Caco-2 (cell line): ENCODE measurements around the gene FOXD2. TPM values are rescaled to one million over a fixed set of nuclear protein-coding genes. Genes with fewer than 3 reads are reported as not detected.

Experiments
- BruUV-seq: library from RNA; stranded (reverse); fragments of 400-500 nt; replicated peaks from 2 replicates; lab custom pipeline; 2021; lab: Mats Ljungman, UMichigan
- CTCF ChIA-PET: fragments of 300-600 bp; sonication (Branson Sonifier 250); formaldehyde crosslinking; loops from one replicate; lab custom pipeline; 2022; ENCODE audit warnings: antibody characterized with exemption; lab: Charles Lee
- POLR2A ChIA-PET: fragments of 300-600 bp; sonication (Branson Sonifier 250); formaldehyde crosslinking; loops from one replicate; lab custom pipeline; 2022; ENCODE audit warnings: antibody characterized with exemption; lab: Charles Lee
- DNase-seq, 2 experiments: peaks; one replicate each; pipeline versions ENCODE4 v3.0.0 to v3.0.0-alpha.2; 2020 to 2022
- H3K27me3 ChIP-seq: replicated peaks from 2 replicates; pipeline ENCODE4 v1.6.0; 2011; ENCODE audit warnings: low read length; ENCODE audit not compliant: control insufficient read depth, insufficient read depth
- H3K36me3 ChIP-seq: 2 replicates; pipeline ENCODE4 v1.5.1; 2011; ENCODE audit warnings: low read length; ENCODE audit not compliant: control insufficient read depth, insufficient read depth
- H3K4me1 ChIP-seq: fragments of 250-450 bp; sonication (Bioruptor Pico); 2 replicates; pipeline ENCODE4 v1.5.1; 2020; ENCODE audit warnings: mild to moderate bottlenecking
- H3K4me3 ChIP-seq: 2 replicates; pipeline ENCODE4 v1.5.1; 2011; ENCODE audit warnings: low read depth, mild to moderate bottlenecking, control low read depth, low read length
- H3K9me3 ChIP-seq: fragments of 250-450 bp; sonication (Bioruptor Pico); 2 replicates; pipeline ENCODE4 v1.5.1; 2020; ENCODE audit warnings: mild to moderate bottlenecking, moderate library complexity
- H3K27ac Mint-ChIP-seq: one replicate; pipeline ENCODE4 v1.8.0; 2022; ENCODE audit warnings: mixed read lengths; ENCODE audit not compliant: unreplicated experiment
- H3K27me3 Mint-ChIP-seq: one replicate; pipeline ENCODE4 v1.8.0; 2022; ENCODE audit warnings: mixed read lengths; ENCODE audit not compliant: insufficient read depth, unreplicated experiment
- H3K36me3 Mint-ChIP-seq: one replicate; pipeline ENCODE4 v1.8.0; 2022; ENCODE audit warnings: mild to moderate bottlenecking, mixed read lengths; ENCODE audit not compliant: insufficient read depth, unreplicated experiment
- H3K4me1 Mint-ChIP-seq: one replicate; pipeline ENCODE4 v1.8.0; 2022; ENCODE audit warnings: low read depth, mixed read lengths; ENCODE audit not compliant: unreplicated experiment
- H3K4me3 Mint-ChIP-seq: one replicate; pipeline ENCODE4 v1.8.0; 2022; ENCODE audit warnings: mild to moderate bottlenecking, moderate library complexity, mixed read lengths; ENCODE audit not compliant: unreplicated experiment
- H3K9me3 Mint-ChIP-seq: one replicate; pipeline ENCODE4 v1.8.0; 2022; ENCODE audit warnings: mixed read lengths; ENCODE audit not compliant: unreplicated experiment
- CTCF ChIP-seq, 2 experiments: fragments of 200-600 bp in 1 of 2; IDR thresholded peaks; 1 replicate in 1 of 2; 2 replicates in 1 of 2; pipeline versions ENCODE4 v1.5.1 to v1.8.0; 2011 to 2022; ENCODE audit warnings: antibody characterized with exemption in 1 of 2, control low read depth in 1 of 2, inconsistent platforms in 1 of 2, low read depth in 1 of 2, low read length in 1 of 2, mild to moderate bottlenecking in 1 of 2, moderate library complexity in 1 of 2; ENCODE audit not compliant: insufficient read depth in 1 of 2, severe bottlenecking in 1 of 2, unreplicated experiment in 1 of 2
- intact Hi-C: fragments of 100-400 bp; cut with micrococcal nuclease; formaldehyde crosslinking; loops from one replicate; pipeline ENCODE4 v1.10.0; 2022; ENCODE audit not compliant: unreplicated experiment
- total RNA-seq: library from RNA; stranded (reverse); gene quantifications from 2 replicates; pipeline ENCODE4 v1.2.3, GENCODE V29; 2022

FOXD2 gene
- total RNA-seq, 1 experiment from 2014 or later, result 4.6 TPM

DNA sequence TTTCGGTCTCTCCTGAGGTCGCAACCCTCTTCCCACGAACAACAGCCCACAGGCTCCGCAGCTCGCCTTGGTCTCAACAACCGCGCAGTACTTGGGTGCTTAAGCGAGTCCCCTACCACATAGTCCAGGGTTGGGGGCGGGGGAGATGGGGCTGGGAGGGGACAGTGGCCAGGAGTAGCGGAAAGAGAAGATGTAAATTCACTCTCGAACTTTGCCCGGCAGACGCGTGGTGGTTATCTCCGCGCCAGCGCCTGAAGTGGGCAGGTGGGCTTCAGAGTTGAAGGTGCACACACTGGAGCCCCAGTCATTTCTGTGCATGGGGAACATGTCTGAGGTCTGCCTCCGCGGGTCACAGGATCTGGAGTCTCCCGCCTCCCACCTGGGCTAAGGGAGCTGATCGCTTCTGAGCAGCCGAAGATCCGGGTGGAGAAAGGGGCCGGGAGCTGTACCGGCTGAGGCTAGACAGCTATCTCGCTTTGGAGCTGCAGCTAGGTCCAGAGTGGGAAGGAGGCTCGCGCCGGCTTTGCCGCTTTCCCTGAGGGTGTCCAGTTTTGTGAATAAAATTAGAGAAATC, 4.3 kb upstream of the FOXD2 start:
- ChIA-PET CTCF (no interaction called here), POLR2A (no interaction called here)
- Histone ChIP-seq H3K27me3 (no peaks in the 10 kb centered on the region), H3K4me1 (no peaks in the 10 kb centered on the region), H3K4me3 (no peak overlapping the region), H3K9me3 (no peaks in the 10 kb centered on the region), H3K36me3 (no peaks in the 10 kb centered on the region)
- Mint-ChIP-seq H3K27me3 (no peaks in the 10 kb centered on the region), H3K36me3 (peaks cover 8% of the 10 kb centered on the region), H3K4me1 (peaks cover 6% of the 10 kb centered on the region), H3K27ac (no peak overlapping the region), H3K9me3 (no peaks in the 10 kb centered on the region), H3K4me3 (no peak overlapping the region)
- intact Hi-C loops, result no loop called here
- no peak for TF ChIP-seq CTCF (IDR thresholded peaks at IDR 0.05; ENCODE audit: insufficient read depth in 1 of 2, low read depth in 1 of 2, low read length in 1 of 2, severe bottlenecking in 1 of 2, unreplicated experiment in 1 of 2)
- no TSS peak for BruUV-seq
- no peak for DNase-seq

- BruUV-seq, result no TSS peak
- TF ChIP-seq CTCF (IDR thresholded peaks at IDR 0.05; ENCODE audit: insufficient read depth in 1 of 2, low read depth in 1 of 2, low read length in 1 of 2, severe bottlenecking in 1 of 2, unreplicated experiment in 1 of 2), result no peak
- H3K27me3 Mint-ChIP-seq, result no peaks in the 10 kb centered on the region
- no peaks in the 10 kb centered on the region for H3K9me3 Mint-ChIP-seq
- H3K4me3 Mint-ChIP-seq, result no peak overlapping the region
- peaks cover 8% of the 10 kb centered on the region for H3K36me3 Mint-ChIP-seq
- Histone ChIP-seq H3K4me3 (no peak overlapping the region), H3K9me3 (no peaks in the 10 kb centered on the region), H3K27me3 (no peaks in the 10 kb centered on the region), H3K36me3 (no peaks in the 10 kb centered on the region), H3K4me1 (no peaks in the 10 kb centered on the region)
- peaks cover 6% of the 10 kb centered on the region for H3K4me1 Mint-ChIP-seq
- ChIA-PET CTCF (no interaction called here), POLR2A (no interaction called here)
- intact Hi-C loops, result no loop called here
- DNase-seq, result no peak
- no peak overlapping the region for H3K27ac Mint-ChIP-seq
These were observed 3.6 kb upstream of the FOXD2 start for GRCh38 chr1:47434051-47434842.

DNA sequence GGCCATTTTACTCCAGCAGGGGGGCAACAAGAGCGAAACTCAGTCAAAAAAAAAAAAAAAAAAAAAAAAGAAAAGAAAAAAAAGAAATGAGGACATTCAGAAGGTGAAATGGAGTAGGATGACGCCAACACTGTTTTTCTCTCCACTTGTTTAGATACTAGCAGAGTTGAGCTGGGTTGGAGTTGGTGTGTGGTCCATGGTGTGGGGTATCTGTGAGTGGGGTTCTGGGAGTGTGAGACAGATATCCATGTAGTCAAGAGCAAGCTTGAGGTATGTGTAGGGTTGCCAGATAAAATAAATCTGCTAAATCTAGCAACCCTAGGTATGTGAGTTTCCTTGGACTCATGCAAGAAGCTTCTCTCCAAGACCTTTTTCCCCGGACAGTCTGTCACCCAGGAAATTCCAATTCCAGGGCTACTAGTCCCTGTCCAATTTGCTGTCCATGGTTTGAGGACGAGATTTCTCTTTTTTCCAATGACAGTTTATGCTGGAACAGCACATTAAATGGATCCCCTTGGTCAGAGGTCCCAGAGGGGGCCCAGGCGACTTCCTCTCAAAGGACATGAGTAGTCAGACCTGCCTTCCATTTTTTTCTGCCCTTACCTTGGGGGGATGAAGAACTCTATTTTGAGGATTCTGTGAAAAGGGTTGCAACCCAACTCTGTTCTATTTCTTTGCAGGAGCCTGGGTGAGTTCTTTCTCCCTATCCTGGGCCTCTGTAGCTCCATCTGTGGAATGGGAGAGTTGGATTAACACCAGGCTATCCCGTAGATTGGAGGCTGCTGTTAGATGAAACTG, 2.1 kb upstream of the FOXD2 start:
- no peaks in the 10 kb centered on the region for H3K36me3 ChIP-seq
- no peaks in the 10 kb centered on the region for H3K9me3 Mint-ChIP-seq
- ChIA-PET CTCF (interaction anchor here (0.6 to 3.5 kb wide), 14 partner anchors 13 to 291 kb away, joined by 3 to 71 read pairs (median 6); partner anchors contain the start of gene STIL), POLR2A (interaction anchor here (0.5 to 0.6 kb wide), 3 partner anchors 15 to 123 kb away, joined by 3 to 8 read pairs (median 4); no protein-coding TSS in a partner anchor)
- H3K4me3 Mint-ChIP-seq, result peak overlapping the region; percentile 84
- no peak for DNase-seq
- H3K4me1 Mint-ChIP-seq, result peaks cover 6% of the 10 kb centered on the region
- H3K27me3 ChIP-seq, result no peaks in the 10 kb centered on the region
- H3K36me3 Mint-ChIP-seq, result peaks cover 7% of the 10 kb centered on the region
- TF ChIP-seq CTCF (IDR thresholded peaks at IDR 0.05; ENCODE audit: insufficient read depth in 1 of 2, low read depth in 1 of 2, low read length in 1 of 2, severe bottlenecking in 1 of 2, unreplicated experiment in 1 of 2), result no peak
- H3K4me3 ChIP-seq, result peak overlapping the region; percentile 78
- no peaks in the 10 kb centered on the region for H3K4me1 ChIP-seq
- H3K27ac Mint-ChIP-seq, result no peak overlapping the region
- no peaks in the 10 kb centered on the region for H3K9me3 ChIP-seq
- no peaks in the 10 kb centered on the region for H3K27me3 Mint-ChIP-seq
- intact Hi-C loops, result loop anchor here (2.0 to 5.0 kb wide), 2 partner anchors 48 to 87 kb away; no protein-coding TSS in a partner anchor
- BruUV-seq, result TSS peak; percentile 40
